HUES64 (cell line): Measurements from ENCODE around the gene EXOSC6.
A peak's percentile ranks its signal among the peaks of the same experiment; 100 is the strongest.
"Not testable (repeated sequence)": the region's sequence is repeated elsewhere in the genome, so short reads cannot be mapped to it uniquely, and the experiment has no call there.

Experiments
- H3K27ac ChIP-seq: 2 replicates; pipeline ENCODE4 v1.7.0; 2013; ENCODE audit warnings: low read depth, low read length, inconsistent platforms
- H3K27me3 ChIP-seq: 2 replicates; pipeline ENCODE4 v1.6.1; 2013; ENCODE audit warnings: mild to moderate bottlenecking, low read length; ENCODE audit not compliant: insufficient read depth
- H3K36me3 ChIP-seq: 2 replicates; pipeline ENCODE4 v1.6.1; 2013; ENCODE audit warnings: mild to moderate bottlenecking, low read length; ENCODE audit not compliant: insufficient read depth
- H3K4me1 ChIP-seq: 2 replicates; pipeline ENCODE4 v1.6.1; 2013; ENCODE audit warnings: mild to moderate bottlenecking, low read length, moderate library complexity; ENCODE audit not compliant: insufficient read depth
- H3K4me3 ChIP-seq: 2 replicates; pipeline ENCODE4 v1.5.1; 2013; ENCODE audit warnings: mild to moderate bottlenecking, low read length, moderate library complexity
- H3K9ac ChIP-seq: 2 replicates; pipeline ENCODE4 v1.6.1; 2013; ENCODE audit warnings: mild to moderate bottlenecking, low read depth, low read length
- H3K9me3 ChIP-seq: 2 replicates; pipeline ENCODE4 v1.6.1; 2013; ENCODE audit warnings: low read depth, low read length; ENCODE audit not compliant: insufficient read depth
- WGBS: fragments of 150-250, 120-280 bp; methylation state at CpG from one replicate; pipeline ENCODE4 v1.1.7; 2013; ENCODE audit warnings: missing lambda C conversion rate; 5-methylcytosine and 5-hydroxymethylcytosine counted together

EXOSC6 gene

GRCh38 chr16:70254180-70254964 is 2.6 kb upstream of the EXOSC6 start:
- Histone ChIP-seq H3K4me3 (no peak overlapping the region), H3K27ac (peak overlapping the region; percentile 56; the same call in 1 of the 2 replicates), H3K27me3 (no peaks in the 10 kb centered on the region), H3K4me1 (no peaks in the 10 kb centered on the region), H3K9ac (no peak overlapping the region), H3K9me3 (no peaks in the 10 kb centered on the region), H3K36me3 (peaks cover 79% of the 10 kb centered on the region)
- WGBS = 96% methylated on average over 9 of the region's 9 CpGs

- no peaks in the 10 kb centered on the region for H3K4me1 ChIP-seq
- H3K27ac ChIP-seq = no peak overlapping the region; the same call in 1 of the 2 replicates
- H3K4me3 ChIP-seq = no peak overlapping the region
- H3K9ac ChIP-seq = no peak overlapping the region
- peaks cover 72% of the 10 kb centered on the region for H3K36me3 ChIP-seq
- no peaks in the 10 kb centered on the region for H3K9me3 ChIP-seq
- 88% methylated on average over 16 of the region's 16 CpGs for WGBS
- no peaks in the 10 kb centered on the region for H3K27me3 ChIP-seq
Observed at GRCh38 chr16:70253291-70254106, 1.8 kb upstream of the EXOSC6 start.

- Histone ChIP-seq H3K27me3 (no peaks in the 10 kb centered on the region), H3K4me3 (no peak overlapping the region), H3K4me1 (no peaks in the 10 kb centered on the region), H3K9me3 (no peaks in the 10 kb centered on the region), H3K9ac (no peak overlapping the region), H3K36me3 (peaks cover 62% of the 10 kb centered on the region), H3K27ac (peak overlapping the region; percentile 56)
- WGBS = 90% methylated on average over 21 of the region's 21 CpGs
Observed at GRCh38 chr16:70252355-70252988, 732 bp upstream of the EXOSC6 start.

DNA sequence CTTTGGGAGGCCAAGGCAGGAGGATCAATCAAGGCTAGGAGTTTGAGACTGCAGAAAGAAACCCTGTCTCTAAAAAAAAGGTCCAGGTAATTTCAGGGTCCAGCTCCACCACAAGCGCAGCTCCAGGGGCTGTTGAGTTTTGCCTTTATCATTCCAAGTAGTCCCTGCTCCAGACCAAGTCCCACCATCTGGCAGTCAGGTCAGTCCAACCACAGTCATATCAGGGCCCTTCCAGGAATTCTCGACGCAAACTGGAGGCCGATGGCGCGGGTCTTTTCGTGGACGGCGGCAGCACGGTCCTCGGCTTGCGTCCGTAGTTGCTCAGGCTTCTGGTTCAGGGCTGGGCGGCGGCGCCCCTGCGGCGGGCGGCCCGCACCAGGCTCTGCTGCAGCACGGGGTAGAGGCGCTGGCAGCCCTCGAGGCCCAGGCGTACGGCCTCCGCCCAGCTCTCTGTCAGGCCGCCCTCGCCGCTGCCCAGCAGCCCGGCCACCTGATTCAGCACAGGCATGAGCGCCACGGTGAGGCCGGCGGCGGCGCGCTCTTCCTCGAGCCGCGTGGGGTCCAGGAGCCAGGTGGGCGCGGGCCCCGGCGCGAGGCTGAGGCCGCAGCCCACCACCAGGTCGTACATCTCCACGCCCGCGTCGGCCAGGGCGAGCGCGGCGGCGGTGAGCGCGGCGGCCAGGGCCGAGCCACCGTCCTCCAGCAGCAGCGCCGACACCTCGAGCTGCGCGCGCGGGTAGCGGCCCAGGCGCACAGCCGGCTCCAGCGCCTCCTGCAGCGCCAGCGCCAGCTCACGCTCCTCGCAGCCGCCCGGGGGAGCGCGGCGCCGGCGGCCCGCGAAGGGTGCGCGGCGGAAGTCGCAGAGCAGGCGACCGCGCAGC is 752 bp downstream of the EXOSC6 start:
- H3K4me3 ChIP-seq = peak overlapping the region; percentile 83
- H3K36me3 ChIP-seq = peaks cover 48% of the 10 kb centered on the region
- peak overlapping the region; percentile 97 for H3K9ac ChIP-seq
- peak overlapping the region; percentile 99 for H3K27ac ChIP-seq
- 1% methylated on average over 92 of the region's 92 CpGs for WGBS
- no peaks in the 10 kb centered on the region for H3K9me3 ChIP-seq
- no peaks in the 10 kb centered on the region for H3K27me3 ChIP-seq
- no peaks in the 10 kb centered on the region for H3K4me1 ChIP-seq

- H3K36me3 ChIP-seq = peaks cover 35% of the 10 kb centered on the region
- not testable (repeated sequence) for H3K4me1 ChIP-seq, H3K9ac ChIP-seq, H3K27ac ChIP-seq, H3K27me3 ChIP-seq, H3K9me3 ChIP-seq
- peak overlapping the region; percentile 83; the same call in 1 of the 2 replicates for H3K4me3 ChIP-seq
- WGBS = 95% methylated on average over 3 of the region's 4 CpGs
Observed at GRCh38 chr16:70249697-70250096, 2.0 kb downstream of the EXOSC6 start.

- not testable (repeated sequence) for H3K27ac ChIP-seq, H3K4me1 ChIP-seq, H3K9me3 ChIP-seq, H3K27me3 ChIP-seq, H3K4me3 ChIP-seq, H3K9ac ChIP-seq
- peaks cover 16% of the 10 kb centered on the region for H3K36me3 ChIP-seq
Observed at GRCh38 chr16:70238773-70239172, 13.0 kb downstream of the EXOSC6 start.

- no CpG with 5 or more reads among the region's 3 CpGs for WGBS
- H3K36me3 ChIP-seq = peaks cover 41% of the 10 kb centered on the region
- H3K27ac ChIP-seq, H3K27me3 ChIP-seq, H3K4me1 ChIP-seq, H3K4me3 ChIP-seq, H3K9ac ChIP-seq, H3K9me3 ChIP-seq: not testable (repeated sequence)
Observed at GRCh38 chr16:70231831-70232230, 19.9 kb downstream of the EXOSC6 start.

DNA sequence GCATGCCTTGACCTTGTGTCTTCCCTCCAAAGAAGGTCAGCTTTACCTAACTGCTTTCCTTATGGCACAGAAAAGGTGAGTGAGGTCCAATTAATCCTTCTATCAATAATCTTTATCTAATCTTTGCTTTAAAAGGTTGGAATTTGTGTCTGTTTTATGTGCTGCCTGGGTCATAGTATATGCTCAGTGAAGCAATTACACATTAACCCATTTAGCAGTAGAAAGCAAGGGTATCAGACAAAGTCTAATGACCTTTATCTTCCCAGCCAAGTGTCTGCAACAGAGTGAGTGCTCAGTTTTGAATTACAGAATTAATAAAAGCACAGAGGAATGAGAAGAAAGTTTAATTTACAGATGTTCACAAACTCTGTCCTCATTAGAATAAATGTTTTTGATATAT is 25.7 kb downstream of the EXOSC6 start:
- H3K9ac ChIP-seq, H3K4me1 ChIP-seq, H3K27ac ChIP-seq, H3K9me3 ChIP-seq, H3K27me3 ChIP-seq, H3K4me3 ChIP-seq: not testable (repeated sequence)
- peaks cover 17% of the 10 kb centered on the region; the same call in 1 of the 2 replicates for H3K36me3 ChIP-seq

- H3K9me3 ChIP-seq = not testable (repeated sequence)
- peaks cover 18% of the 10 kb centered on the region; the same call in 1 of the 2 replicates for H3K36me3 ChIP-seq
- WGBS = 88% methylated on average over 3 of the region's 4 CpGs
Observed at GRCh38 chr16:70225430-70225829, 26.3 kb downstream of the EXOSC6 start.

GRCh38 chr16:70224645-70225044 is 27.1 kb downstream of the EXOSC6 start:
- H3K27ac ChIP-seq = not testable (repeated sequence)

More at GRCh38 chr16:70225430-70225829, 26.3 kb downstream of the EXOSC6 start:
- not testable (repeated sequence) for H3K9ac ChIP-seq, H3K4me1 ChIP-seq, H3K27ac ChIP-seq, H3K27me3 ChIP-seq, H3K4me3 ChIP-seq

More at GRCh38 chr16:70224645-70225044, 27.1 kb downstream of the EXOSC6 start:
- not testable (repeated sequence) for H3K4me3 ChIP-seq, H3K9me3 ChIP-seq, H3K4me1 ChIP-seq, H3K9ac ChIP-seq, H3K27me3 ChIP-seq
- H3K36me3 ChIP-seq = peaks cover 21% of the 10 kb centered on the region
- WGBS = 96% methylated on average over 19 of the region's 24 CpGs
